HG02852 (cell line): ENCODE results near the gene TENM4.
"Not testable (repeated sequence)": the region's sequence is repeated elsewhere in the genome, so short reads cannot be mapped to it uniquely, and the experiment has no call there.

ENCODE experiments used
- ATAC-seq: cut with Tn5 transposase; IDR thresholded peaks from one replicate; pipeline ENCODE4 v1.9.1; 2021; ENCODE audit warnings: mild to moderate bottlenecking, moderate library complexity; ENCODE audit not compliant: unreplicated experiment

TENM4 gene

GRCh38 chr11:78642979-78643675 lies 797.7 kb downstream of the TENM4 start:
- no peak for ATAC-seq

GRCh38 chr11:78641541-78641940 lies 799.3 kb downstream of the TENM4 start:
- no peak for ATAC-seq

GRCh38 chr11:78638704-78639380 lies 802.0 kb downstream of the TENM4 start:
- ATAC-seq, result no peak

- ATAC-seq, result not testable (repeated sequence)
Observed at GRCh38 chr11:78637527-78637926, 803.3 kb downstream of the TENM4 start.

GRCh38 chr11:78635814-78636506 lies 804.9 kb downstream of the TENM4 start:
- ATAC-seq, result peak; percentile 75

GRCh38 chr11:78633516-78634310 lies 807.1 kb downstream of the TENM4 start:
- ATAC-seq, result no peak

GRCh38 chr11:78630561-78631303 lies 810.1 kb downstream of the TENM4 start:
- ATAC-seq, result no peak

GRCh38 chr11:78630155-78630554 lies 810.7 kb downstream of the TENM4 start:
- ATAC-seq, result no peak

- ATAC-seq, result no peak
Observed at GRCh38 chr11:78622666-78623065, 818.2 kb downstream of the TENM4 start.

- no peak for ATAC-seq
Observed at GRCh38 chr11:78620159-78620558, 820.7 kb downstream of the TENM4 start.

- no peak for ATAC-seq
Observed at GRCh38 chr11:78615724-78616123, 825.1 kb downstream of the TENM4 start.

GRCh38 chr11:78613378-78613813 lies 827.4 kb downstream of the TENM4 start:
- ATAC-seq, result no peak

GRCh38 chr11:78612721-78613377 lies 828.0 kb downstream of the TENM4 start:
- ATAC-seq, result no peak

GRCh38 chr11:78609321-78609720 lies 831.5 kb downstream of the TENM4 start:
- not testable (repeated sequence) for ATAC-seq

- no peak for ATAC-seq
Observed at GRCh38 chr11:78607696-78608095, 833.1 kb downstream of the TENM4 start.

GRCh38 chr11:78606667-78607066 lies 834.2 kb downstream of the TENM4 start:
- no peak for ATAC-seq

- ATAC-seq, result no peak
Observed at GRCh38 chr11:78605296-78605695, 835.5 kb downstream of the TENM4 start.

- ATAC-seq, result no peak
Observed at GRCh38 chr11:78603792-78604191, 837.0 kb downstream of the TENM4 start.
